ENCODE data around the gene VAPA.

VAPA gene

GRCh38 chr18:9989481-9989880, 75.7 kb downstream of the VAPA start:
- Histone ChIP-seq H3K27me3 (ENCODE audit: insufficient read depth, low read length, poor library complexity, severe bottlenecking) (no peaks in the 10 kb centered on the region), H3K4me2 (ENCODE audit: low read depth, low read length, poor library complexity, severe bottlenecking) (no peak overlapping the region), H3K4me1 (ENCODE audit: insufficient read depth, low read length, poor library complexity, severe bottlenecking) (no peaks in the 10 kb centered on the region), H3K9ac (ENCODE audit: low read depth, low read length, poor library complexity, severe bottlenecking) (no peak overlapping the region), H3K79me2 (ENCODE audit: insufficient read depth, low read length) (no peaks in the 10 kb centered on the region), H3K9me3 (ENCODE audit: insufficient read depth, low read depth, low read length) (no peaks in the 10 kb centered on the region), H3K4me3 (ENCODE audit: low read length, poor library complexity, severe bottlenecking) (no peak overlapping the region), H3F3A (ENCODE audit: low read depth) (no peaks in the 10 kb centered on the region), H4K20me1 (ENCODE audit: insufficient read depth, low read length, poor library complexity, severe bottlenecking) (no peaks in the 10 kb centered on the region), H3K9me2 (replicated peaks; ENCODE audit: low read depth, low read length) (no peaks in the 10 kb centered on the region), H3K36me3 (ENCODE audit: insufficient read depth, low read length) (no peaks in the 10 kb centered on the region), H2AFZ (ENCODE audit: low read length) (no peak overlapping the region)
- no peak for TF ChIP-seq CTCF (conservative IDR thresholded peaks at IDR 0.05; ENCODE audit: low read length)
- no peak for TF ChIP-seq EZH2phosphoT487 (IDR thresholded peaks at IDR 0.05; ENCODE audit: borderline replicate concordance)

GRCh38 chr18:9991011-9992000, 77.5 kb downstream of the VAPA start:
- no peaks in the 10 kb centered on the region for H3K79me2 ChIP-seq (ENCODE audit: insufficient read depth, low read length)
- TF ChIP-seq CTCF (conservative IDR thresholded peaks at IDR 0.05; ENCODE audit: low read length) (no peak), EZH2phosphoT487 (IDR thresholded peaks at IDR 0.05; ENCODE audit: borderline replicate concordance) (no peak)
- no peak overlapping the region for H2AFZ ChIP-seq (ENCODE audit: low read length)
- H3K36me3 ChIP-seq (ENCODE audit: insufficient read depth, low read length), result no peaks in the 10 kb centered on the region
- no peaks in the 10 kb centered on the region for H3K9me2 ChIP-seq (replicated peaks; ENCODE audit: low read depth, low read length)
- no peak overlapping the region for H3K4me2 ChIP-seq (ENCODE audit: low read depth, low read length, poor library complexity, severe bottlenecking)
- H3K4me3 ChIP-seq (ENCODE audit: low read length, poor library complexity, severe bottlenecking), result no peak overlapping the region
- H3K27me3 ChIP-seq (ENCODE audit: insufficient read depth, low read length, poor library complexity, severe bottlenecking), result no peaks in the 10 kb centered on the region
- no peaks in the 10 kb centered on the region for H3F3A ChIP-seq (ENCODE audit: low read depth)
- H3K4me1 ChIP-seq (ENCODE audit: insufficient read depth, low read length, poor library complexity, severe bottlenecking), result no peaks in the 10 kb centered on the region
- H4K20me1 ChIP-seq (ENCODE audit: insufficient read depth, low read length, poor library complexity, severe bottlenecking), result no peaks in the 10 kb centered on the region
- no peak overlapping the region for H3K9ac ChIP-seq (ENCODE audit: low read depth, low read length, poor library complexity, severe bottlenecking)
- H3K9me3 ChIP-seq (ENCODE audit: insufficient read depth, low read depth, low read length), result no peaks in the 10 kb centered on the region

- H3K4me2 ChIP-seq (ENCODE audit: low read depth, low read length, poor library complexity, severe bottlenecking), result no peak overlapping the region
- H3K27me3 ChIP-seq (ENCODE audit: insufficient read depth, low read length, poor library complexity, severe bottlenecking), result no peaks in the 10 kb centered on the region
- H3K4me1 ChIP-seq (ENCODE audit: insufficient read depth, low read length, poor library complexity, severe bottlenecking), result no peaks in the 10 kb centered on the region
- no peak overlapping the region for H2AFZ ChIP-seq (ENCODE audit: low read length)
- no peak overlapping the region for H3K9ac ChIP-seq (ENCODE audit: low read depth, low read length, poor library complexity, severe bottlenecking)
- no peaks in the 10 kb centered on the region for H3K36me3 ChIP-seq (ENCODE audit: insufficient read depth, low read length)
- TF ChIP-seq EZH2phosphoT487 (IDR thresholded peaks at IDR 0.05; ENCODE audit: borderline replicate concordance) (no peak), CTCF (conservative IDR thresholded peaks at IDR 0.05; ENCODE audit: low read length) (no peak)
- no peaks in the 10 kb centered on the region for H4K20me1 ChIP-seq (ENCODE audit: insufficient read depth, low read length, poor library complexity, severe bottlenecking)
- H3K79me2 ChIP-seq (ENCODE audit: insufficient read depth, low read length), result no peaks in the 10 kb centered on the region
- peaks cover under 1% of the 10 kb centered on the region; the same call in 1 of the 2 replicates for H3K9me3 ChIP-seq (ENCODE audit: insufficient read depth, low read depth, low read length)
- no peak overlapping the region for H3K4me3 ChIP-seq (ENCODE audit: low read length, poor library complexity, severe bottlenecking)
- no peaks in the 10 kb centered on the region for H3F3A ChIP-seq (ENCODE audit: low read depth)
- no peaks in the 10 kb centered on the region for H3K9me2 ChIP-seq (replicated peaks; ENCODE audit: low read depth, low read length)
These were observed 78.6 kb downstream of the VAPA start for GRCh38 chr18:9992300-9992972.

All from Loucy (cell line).